Stimulated activated CD4-positive, alpha-beta T cell treated with anti-CD3 and anti-CD28 coated beads, TNF-alpha, amount 100 ng/mL, for 1 hour (primary cell): ENCODE results near the gene ATP2A3.

Experiments used
- DNase-seq, 3 donors: peaks; one replicate each; pipeline ENCODE4 v3.0.0-alpha.2; 2020; ENCODE audit warnings: low read depth in 3 of 3, low spot score in 1 of 3

Gene ATP2A3

GRCh38 chr17:3929764-3930163 is 34.5 kb downstream of the ATP2A3 start:
- no peak for DNase-seq

DNA sequence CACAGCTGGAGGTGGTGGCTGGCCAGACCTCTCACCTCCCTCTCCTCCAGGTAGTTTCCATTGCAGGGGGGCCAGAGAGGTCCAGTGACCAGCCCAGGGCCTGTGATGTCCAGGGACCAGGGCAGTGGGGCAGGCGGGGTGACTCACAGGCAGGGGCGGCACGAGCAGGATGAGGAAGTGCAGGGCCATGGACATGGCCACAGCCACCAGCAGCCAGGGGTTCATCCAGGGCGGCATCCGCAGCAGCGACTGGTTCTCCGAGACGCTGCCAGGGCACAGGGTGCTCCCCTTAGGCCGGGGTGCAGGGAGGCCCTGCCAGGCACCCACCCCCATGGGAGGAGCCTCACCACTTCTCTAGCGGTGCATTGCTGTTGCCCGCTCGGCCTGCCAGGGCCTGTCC is 35.1 kb downstream of the ATP2A3 start:
- no peak for DNase-seq

DNA sequence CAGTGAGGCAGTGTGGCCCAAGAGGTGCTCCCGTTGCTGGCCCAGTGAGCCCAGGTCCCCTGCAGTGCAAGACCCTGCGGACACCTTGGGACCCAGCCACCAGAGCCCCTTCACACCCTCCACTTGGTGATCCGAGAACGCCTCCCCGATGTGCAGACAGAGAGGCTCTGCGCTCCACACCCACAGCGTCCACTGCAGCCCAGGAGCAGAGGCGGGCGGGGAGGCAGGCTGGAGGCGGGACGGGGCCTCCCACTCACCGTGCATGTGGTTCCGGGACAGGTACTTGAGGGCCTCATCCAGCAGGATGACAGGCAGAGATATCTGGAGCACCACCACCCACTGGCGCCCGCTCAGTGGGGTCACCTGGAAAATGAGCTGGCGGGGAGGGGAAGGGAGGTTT is 35.8 kb downstream of the ATP2A3 start:
- DNase-seq: no peak

GRCh38 chr17:3927628-3928340 is 36.5 kb downstream of the ATP2A3 start:
- no peak for DNase-seq

- no peak for DNase-seq
Measured at GRCh38 chr17:3926860-3927627, 37.2 kb downstream of the ATP2A3 start.

DNA sequence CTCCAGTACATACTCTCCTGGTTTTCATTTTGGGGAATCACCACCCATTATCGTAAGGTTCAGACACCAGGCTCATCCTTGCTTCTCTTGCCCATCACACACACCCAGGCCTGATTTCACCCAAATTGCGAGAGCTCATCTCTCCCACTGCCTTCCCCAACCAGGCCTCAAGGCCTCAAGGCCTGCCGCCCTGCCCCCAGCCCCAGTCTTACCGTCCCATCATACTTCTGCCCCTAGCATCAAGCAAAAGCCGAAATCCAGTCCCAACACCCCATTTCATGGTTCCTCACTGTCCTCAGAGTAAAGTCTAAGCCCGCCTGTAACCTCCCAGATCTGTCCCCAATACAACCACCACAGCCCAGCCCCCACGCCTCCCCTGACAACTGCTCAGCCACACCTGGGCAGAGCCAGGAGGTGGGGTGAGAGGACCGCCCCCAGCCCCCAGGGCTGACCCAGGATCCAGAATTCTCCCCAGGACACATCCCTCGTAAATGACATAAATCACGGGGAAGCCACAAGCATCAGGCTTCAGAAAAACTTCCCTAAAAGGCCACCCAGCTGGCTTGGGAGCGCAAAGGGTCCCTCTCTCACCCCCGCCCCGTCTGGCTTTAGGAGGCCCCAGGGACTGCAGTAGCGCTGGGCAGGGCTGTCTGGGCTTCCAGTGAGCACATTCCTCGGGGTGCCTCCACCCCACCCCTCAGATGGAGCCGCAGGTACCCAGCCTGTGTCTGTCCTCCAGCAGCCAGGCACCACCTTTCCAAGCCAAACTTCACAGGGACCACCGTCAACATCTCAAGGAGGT is 38.4 kb downstream of the ATP2A3 start:
- no peak for DNase-seq

GRCh38 chr17:3924512-3925350 is 39.5 kb downstream of the ATP2A3 start:
- no peak for DNase-seq

DNA sequence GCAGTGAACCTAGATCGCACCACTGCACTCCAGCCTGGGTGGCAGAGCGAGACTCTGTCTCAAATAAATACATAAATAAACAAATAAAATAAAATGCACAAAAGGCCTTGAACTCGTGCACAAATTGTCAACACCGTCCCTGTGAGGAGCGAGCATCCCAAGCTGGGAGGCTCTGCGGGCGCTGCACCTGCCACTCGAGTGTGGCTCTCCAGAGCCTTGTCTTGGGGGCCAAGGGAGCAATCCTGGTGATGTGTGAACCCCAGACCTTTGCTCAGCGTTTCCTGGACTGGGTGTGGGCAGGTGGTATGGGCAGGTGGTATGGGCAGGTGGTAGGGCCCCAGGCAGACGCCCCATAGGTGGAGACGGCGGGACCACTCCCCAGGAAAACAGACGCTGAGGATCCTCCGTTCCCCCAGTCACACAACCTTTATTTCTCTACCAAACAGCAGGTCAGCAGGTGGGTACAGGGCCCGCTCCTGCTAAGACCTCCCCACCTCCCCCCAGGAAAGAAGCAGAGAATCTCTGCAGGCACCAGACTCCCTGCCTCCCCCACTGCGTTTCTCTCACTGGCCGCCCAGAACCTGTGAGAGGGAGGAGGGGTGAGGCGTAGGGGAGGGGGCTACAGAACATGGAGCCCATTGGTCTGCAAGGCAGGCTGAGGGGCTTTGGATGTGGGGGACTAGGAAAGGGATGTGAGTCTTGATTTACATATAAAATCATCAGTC is 40.6 kb downstream of the ATP2A3 start:
- DNase-seq: no peak

DNA sequence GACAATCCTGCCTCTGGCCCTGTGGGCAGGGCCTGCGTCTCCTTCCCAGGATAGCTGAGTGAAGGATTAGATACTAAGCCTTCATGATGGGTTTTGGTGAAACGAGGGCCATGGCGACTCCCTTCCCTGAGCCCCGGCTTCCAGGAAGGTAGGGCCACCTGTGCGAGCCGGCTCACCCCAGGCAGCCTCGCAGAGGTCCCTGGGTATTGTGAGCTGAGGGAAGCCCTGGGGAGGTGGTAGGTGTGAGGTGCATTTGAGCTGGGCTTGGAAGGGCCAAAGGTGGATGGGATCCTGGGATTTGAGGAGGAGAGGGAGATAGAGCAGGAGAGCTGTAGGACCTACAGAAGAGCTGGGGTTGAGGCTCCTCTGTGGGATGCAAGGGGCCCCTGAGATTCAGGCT is 41.5 kb downstream of the ATP2A3 start:
- DNase-seq: no peak

GRCh38 chr17:3921502-3922319 is 42.5 kb downstream of the ATP2A3 start:
- no peak for DNase-seq

GRCh38 chr17:3921006-3921405 is 43.2 kb downstream of the ATP2A3 start:
- DNase-seq: no peak

GRCh38 chr17:3919123-3919624 is 45.1 kb downstream of the ATP2A3 start:
- no peak for DNase-seq

DNA sequence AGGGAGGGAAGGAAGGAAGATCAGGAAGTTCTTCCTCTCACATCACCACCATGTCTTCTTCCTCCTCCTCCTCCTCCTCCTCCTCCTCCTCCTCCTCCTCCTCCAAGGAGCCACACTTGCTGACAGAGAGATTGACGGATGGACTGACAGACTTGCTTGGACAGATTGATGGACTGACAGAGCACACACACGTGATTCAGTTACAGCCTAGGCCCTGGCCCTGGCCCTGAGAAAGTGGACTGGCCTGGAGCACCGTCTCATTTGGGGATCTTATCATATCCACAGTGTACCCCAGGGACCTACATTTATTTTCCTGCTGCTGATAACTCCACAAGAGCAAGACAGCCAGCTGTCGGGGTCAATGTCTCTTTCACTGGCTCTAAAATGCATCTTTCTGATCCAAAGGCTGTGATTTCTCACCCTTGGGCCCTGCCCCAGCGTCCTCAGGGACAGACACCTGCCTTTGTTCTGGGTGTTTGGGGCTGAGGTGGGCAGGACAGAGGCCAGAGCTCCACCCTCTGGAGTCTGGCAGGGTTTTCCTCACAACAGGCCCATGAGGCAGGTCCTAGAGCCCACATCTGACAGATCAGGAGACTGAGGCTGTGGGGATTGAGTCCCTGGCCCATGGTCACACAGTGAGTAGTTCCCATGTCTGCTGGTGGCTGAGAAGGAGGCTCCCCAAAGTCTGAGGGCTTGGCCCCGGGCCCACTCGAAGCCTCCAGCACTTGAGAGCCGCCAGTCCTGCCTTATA is 45.7 kb downstream of the ATP2A3 start:
- DNase-seq: no peak

DNA sequence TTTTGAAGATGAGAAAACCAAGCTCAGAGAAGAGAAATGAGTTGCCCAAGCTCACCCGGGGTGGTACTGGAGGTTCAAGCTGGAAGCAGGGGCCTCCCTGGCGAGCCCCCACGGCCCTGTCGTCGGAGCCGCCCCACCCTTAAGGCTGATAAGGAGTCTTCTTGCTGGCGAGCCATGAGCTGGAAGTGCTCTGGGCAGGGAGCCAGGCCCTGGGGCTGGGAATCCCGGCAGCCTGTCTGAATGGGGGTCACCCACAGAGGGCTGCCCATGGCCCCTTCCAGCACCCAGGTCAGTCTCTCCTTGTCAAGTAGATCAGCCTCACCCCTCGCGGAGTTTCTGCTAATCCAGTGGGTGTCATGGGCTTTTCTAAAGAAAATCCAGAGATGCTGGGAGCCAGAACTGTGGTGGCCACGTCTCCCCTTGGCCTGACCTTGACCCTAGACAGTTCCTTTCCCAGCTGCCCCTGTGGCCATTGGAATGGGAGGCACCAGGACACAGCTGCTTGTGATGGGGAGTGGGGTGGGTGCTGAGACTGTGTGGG is 46.8 kb downstream of the ATP2A3 start:
- no peak for DNase-seq

- no peak for DNase-seq
Measured at GRCh38 chr17:3916825-3917224, 47.4 kb downstream of the ATP2A3 start.

GRCh38 chr17:3915995-3916696 is 48.1 kb downstream of the ATP2A3 start, which contains the start of gene P2RX1:
TSS of gene P2RX1 (minus strand) at chr17:3916465. CDS start at chr17:3916225, 240 bp downstream.
- DNase-seq: no peak

GRCh38 chr17:3915581-3915994 is 48.6 kb downstream of the ATP2A3 start:
- DNase-seq: no peak

GRCh38 chr17:3914312-3914670 is 49.9 kb downstream of the ATP2A3 start:
- no peak for DNase-seq
